COLO668 (cell line): ENCODE measurements around the gene PRRG4.
"Not testable (repeated sequence)": the region's sequence is repeated elsewhere in the genome, so short reads cannot be mapped to it uniquely, and the experiment has no call there.

Experiments
- DNase-seq: peaks from one replicate; lab custom pipeline; 2025; ENCODE audit not compliant: unreplicated experiment; lab: John Stamatoyannopoulos, UW

PRRG4 gene

GRCh38 chr11:32830413-32830738 is 649 bp downstream of the PRRG4 start:
- peak; percentile 54 for DNase-seq

- DNase-seq: no peak
Measured at GRCh38 chr11:32830796-32831195, 1.1 kb downstream of the PRRG4 start.

GRCh38 chr11:32831221-32831620 is 1.5 kb downstream of the PRRG4 start:
- DNase-seq: no peak

DNA sequence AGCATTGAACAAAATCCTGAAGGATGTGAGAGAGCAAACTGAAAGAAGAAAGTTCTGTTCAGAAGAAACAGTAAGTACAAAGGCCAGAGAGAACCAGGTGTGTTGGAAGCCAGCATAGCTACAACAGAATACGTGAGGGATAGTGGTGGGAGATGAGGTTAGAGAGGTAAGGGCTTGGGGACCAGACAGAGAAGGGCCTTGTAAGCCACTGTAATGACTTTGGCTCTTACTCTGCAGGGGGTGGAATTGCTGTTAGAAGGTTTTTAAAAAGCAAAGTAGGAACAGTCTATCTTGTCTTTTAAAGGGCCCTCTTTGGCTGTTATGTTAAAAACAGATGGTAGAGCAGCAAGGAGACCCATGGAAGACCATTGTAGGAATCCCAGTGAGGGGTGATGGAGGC is 4.2 kb downstream of the PRRG4 start:
- DNase-seq: no peak

GRCh38 chr11:32836946-32837345 is 7.2 kb downstream of the PRRG4 start:
- DNase-seq: no peak

GRCh38 chr11:32838505-32839274 is 9.0 kb downstream of the PRRG4 start:
- DNase-seq: no peak

DNA sequence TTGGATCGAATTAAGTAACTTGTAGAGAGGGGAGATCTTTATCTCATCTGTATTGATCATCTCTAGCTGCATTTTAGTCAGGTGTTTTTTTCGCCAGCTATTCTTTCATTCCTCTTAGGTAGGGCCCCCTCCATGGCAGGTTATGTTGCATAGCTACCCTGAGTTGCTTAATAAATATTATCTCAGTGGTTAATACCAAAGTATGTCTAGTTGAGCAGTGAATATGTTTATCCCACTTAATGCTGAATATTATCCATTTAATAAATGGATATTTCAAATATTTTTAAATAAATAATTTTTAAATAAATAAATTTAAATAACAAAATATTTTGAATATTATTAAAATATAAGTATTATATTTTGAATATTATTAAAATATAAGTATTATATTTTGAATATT is 9.6 kb downstream of the PRRG4 start:
- DNase-seq: no peak

DNA sequence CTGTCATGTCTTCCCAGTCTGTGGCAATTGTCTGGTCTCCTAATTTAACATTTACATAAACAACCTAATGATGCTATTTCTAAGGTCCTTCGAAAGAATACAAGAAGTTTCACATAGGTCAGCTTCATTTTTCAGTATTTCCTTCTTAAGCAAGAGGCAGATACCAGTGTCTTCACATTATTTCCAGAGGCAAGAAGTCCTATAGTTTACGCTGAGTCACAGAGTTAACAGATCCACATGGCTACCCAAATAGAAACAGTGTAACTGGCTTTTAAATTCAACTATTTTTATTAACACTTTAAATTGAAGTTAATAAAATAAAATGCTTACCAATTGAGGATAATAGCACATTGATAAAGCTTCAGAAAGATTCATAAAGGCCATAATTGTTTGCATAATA is 10.9 kb downstream of the PRRG4 start:
- no peak for DNase-seq

DNA sequence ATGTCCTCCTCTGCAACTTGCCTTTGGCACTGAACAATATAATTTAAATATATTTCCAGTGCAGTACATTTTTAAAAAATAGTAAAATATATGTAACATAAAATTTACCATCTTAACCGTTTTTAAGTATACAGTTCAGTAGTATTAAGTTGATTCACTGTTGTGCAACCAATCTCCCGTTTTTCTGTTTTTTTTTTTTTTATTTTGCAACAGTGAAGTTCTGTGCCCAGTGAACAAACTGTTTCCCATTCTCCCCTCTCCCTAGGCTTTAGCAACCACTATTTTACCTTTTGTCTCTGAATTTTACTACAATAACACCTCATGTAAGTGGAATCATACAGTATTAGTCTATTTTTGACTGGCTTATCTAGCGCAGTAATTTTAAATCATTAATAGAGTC is 13.8 kb downstream of the PRRG4 start:
- DNase-seq: no peak

GRCh38 chr11:32847511-32847910 is 17.8 kb downstream of the PRRG4 start:
- no peak for DNase-seq

GRCh38 chr11:32849761-32850160 is 20.0 kb downstream of the PRRG4 start:
- no peak for DNase-seq

GRCh38 chr11:32851251-32851650 is 21.5 kb downstream of the PRRG4 start:
- DNase-seq: no peak

DNA sequence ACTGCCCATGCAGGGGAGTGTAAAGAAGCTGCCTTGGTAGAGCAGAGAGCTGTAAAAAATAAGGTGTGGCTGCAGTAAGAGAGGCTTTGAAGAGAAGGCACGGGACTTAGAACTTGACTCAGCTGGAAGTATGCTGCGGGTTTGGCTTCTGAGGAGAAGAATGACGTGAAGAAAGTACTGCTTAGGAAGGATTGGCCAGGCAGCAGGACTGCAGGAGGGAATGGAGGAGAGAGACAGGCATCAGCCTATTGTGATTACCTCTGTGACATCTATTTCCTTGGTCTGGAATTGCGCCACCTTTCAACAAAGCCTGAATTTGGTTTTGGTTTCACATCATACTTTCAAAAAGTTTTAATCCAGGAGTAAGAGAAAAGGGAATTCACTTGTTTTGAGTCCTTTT is 22.5 kb downstream of the PRRG4 start:
- no peak for DNase-seq

- DNase-seq: no peak
Measured at GRCh38 chr11:32855601-32856000, 25.9 kb downstream of the PRRG4 start.

DNA sequence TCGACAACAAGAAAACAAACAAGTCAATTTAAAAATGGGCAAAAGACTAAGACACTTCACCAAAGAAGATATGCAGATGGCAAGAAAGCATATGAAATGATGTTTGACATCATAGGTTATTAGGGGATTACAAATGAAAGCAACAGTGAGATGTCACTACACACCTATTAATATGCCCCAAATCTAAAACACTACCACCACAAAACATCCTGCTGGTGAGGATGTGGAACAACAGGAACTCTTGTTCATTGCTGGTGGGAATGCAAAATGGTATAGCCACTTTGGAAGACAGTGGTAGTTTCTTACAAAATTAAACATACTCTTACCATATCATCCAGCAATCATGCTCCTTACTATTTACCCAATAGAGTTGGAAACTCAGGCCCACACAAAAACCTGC is 29.0 kb downstream of the PRRG4 start:
- DNase-seq: no peak

- DNase-seq: no peak
Measured at GRCh38 chr11:32861850-32862577, 32.3 kb downstream of the PRRG4 start.

DNA sequence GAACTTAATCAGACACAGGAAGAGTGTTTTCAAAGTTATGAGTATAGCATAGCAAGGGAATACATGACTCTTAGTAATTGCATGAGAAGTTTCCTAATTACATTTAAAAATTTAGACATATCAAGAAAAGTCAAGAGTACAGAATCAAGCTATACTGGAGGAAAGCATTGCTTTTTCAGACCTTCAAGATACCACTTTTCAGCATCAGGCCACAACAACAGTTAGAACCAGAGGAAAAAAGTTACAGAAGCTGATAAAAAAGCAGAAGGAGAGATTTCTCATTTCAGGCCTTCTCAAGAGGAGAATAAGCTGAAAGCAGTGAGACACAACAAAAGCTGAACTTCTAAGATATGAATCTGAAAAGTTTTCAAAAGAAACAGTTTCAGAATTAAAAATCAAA is 34.8 kb downstream of the PRRG4 start:
- no peak for DNase-seq

GRCh38 chr11:32868752-32869151 is 39.0 kb downstream of the PRRG4 start:
- DNase-seq: not testable (repeated sequence)

DNA sequence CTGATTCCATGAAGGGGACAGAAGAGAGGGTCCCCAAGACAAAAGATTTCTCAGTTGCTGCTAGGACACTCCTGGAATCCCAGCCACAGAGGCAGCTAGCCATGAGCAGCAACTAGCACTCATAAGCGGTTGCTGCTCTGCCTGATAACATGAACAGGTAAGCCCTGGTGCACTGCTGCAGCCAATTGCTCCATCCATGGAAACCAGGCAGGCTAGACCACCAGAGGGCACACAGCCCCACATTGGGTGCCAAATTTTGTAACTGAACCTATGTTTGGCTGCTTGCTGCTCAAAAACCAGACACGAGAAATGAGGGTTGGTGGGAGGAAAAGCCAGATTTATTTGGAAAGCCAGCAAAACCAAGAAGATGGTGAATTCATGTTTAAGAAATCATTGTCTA is 40.9 kb downstream of the PRRG4 start:
- DNase-seq: peak; percentile 27

DNA sequence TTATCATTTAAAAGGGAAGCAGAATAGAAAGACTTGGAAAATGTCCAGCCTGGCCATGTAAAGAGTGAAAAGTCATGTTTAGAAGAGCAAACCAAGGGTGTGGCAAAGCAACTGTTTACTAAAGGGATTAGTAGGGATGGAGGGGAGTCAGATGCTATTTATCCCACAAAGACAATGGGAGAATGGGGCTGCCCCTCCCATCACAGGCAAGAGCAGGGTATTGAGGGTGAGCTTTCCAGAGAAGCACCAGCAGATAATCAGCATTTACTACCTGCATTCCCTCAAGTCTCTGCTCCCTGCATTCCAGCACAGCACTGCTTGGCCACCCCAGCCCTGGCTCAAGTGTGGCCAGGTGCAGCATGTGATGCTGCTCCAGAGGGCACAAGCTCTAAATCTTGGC is 44.4 kb downstream of the PRRG4 start:
- peak; percentile 13 for DNase-seq

DNA sequence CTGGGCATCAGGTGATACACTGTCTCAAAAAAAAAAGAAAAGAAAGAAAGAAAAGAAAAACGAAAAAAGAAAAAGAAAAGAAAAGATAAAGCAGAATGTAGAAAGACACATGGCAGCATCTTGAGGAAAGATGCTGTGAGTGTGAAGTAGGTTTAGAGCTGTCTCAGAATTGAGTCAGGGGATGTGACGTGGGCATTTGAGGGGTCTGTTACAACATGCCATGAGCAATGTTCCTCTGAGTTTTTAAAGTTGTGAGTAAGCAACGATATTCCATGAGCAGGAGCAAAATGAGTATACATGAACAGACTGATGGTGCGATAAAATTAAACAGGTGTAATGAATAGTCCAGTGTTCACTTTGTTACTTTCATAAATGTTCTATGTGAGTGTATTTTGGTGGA is 51.6 kb downstream of the PRRG4 start:
- DNase-seq: no peak

- no peak for DNase-seq
Measured at GRCh38 chr11:32883421-32883820, 53.7 kb downstream of the PRRG4 start.

DNA sequence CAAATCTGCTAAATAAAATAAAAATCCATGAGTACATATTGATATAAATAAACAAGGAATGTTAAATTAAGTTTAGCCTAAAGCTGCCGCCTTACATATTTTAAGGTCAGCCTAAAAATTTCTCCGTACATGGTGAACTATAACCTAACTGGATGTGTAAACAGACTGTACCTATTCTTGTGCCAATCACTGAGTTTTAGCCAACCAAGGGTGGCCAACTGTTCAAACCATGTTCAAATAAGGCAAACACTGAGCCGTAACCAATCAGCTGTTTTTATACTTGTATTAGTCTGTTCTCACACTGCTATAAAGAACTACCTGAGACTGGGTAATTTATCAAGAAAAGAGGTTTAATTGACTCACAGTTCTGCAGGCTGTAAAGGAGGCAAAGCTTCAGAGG is 54.3 kb downstream of the PRRG4 start:
- DNase-seq: no peak
